ENCODE data around the gene TSTD1. TPM values are rescaled to one million over a fixed set of nuclear protein-coding genes. Genes with fewer than 3 reads are reported as not detected.

Gene TSTD1
- total RNA-seq, 1 donor from 2014 or later = 9.5 TPM

DNA sequence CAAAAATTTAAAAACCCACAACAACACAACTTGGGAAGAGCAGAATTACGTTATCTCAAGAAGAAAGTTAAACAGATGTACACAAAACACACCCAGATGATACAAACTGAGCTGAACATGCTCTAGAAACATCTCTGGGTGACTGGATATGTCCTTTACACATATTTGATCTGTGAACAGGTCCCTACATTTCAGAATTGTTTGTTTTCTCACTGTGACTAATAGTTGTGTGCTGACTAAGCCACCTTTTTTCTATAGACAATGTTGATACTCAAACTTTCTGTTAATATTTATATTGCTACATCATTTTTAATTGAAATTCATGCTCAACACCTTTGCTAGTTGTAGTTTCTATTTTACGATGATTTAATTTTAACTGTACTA is 16.8 kb downstream of the TSTD1 start:
- H3K27me3 Mint-ChIP-seq (ENCODE audit: low read depth, unreplicated experiment) = no peaks in the 10 kb centered on the region
- H3K36me3 Mint-ChIP-seq (ENCODE audit: low read depth, unreplicated experiment) = no peaks in the 10 kb centered on the region
- peak overlapping the region; percentile 19 for H3K27ac Mint-ChIP-seq (ENCODE audit: unreplicated experiment)
- H3K4me1 Mint-ChIP-seq (ENCODE audit: low read depth, unreplicated experiment) = peaks cover 27% of the 10 kb centered on the region
- H3K9me3 Mint-ChIP-seq (ENCODE audit: unreplicated experiment) = no peaks in the 10 kb centered on the region
- Histone ChIP-seq H4K20me1 (ENCODE audit: insufficient read depth, low read length) (no peaks in the 10 kb centered on the region), H3K9ac (ENCODE audit: low read length) (no peak overlapping the region), H3K4me1 (ENCODE audit: insufficient read depth, low read length) (peaks cover 12% of the 10 kb centered on the region), H3K27me3 (ENCODE audit: insufficient read depth, low read length) (peaks cover 27% of the 10 kb centered on the region), H3K27ac (ENCODE audit: low read depth, low read length) (no peak overlapping the region), H3K36me3 (ENCODE audit: insufficient read depth, low read length) (no peaks in the 10 kb centered on the region), H2AFZ (ENCODE audit: low read depth, low read length) (no peak overlapping the region), H3K4me2 (ENCODE audit: low read length) (peak overlapping the region; percentile 97), H3K79me2 (ENCODE audit: insufficient read depth, low read length) (no peaks in the 10 kb centered on the region), H3K9me3 (ENCODE audit: insufficient read depth, low read depth, low read length) (no peaks in the 10 kb centered on the region), H3K4me3 (ENCODE audit: insufficient read depth, low read depth, low read length) (no peak overlapping the region)
- TF ChIP-seq CTCF (IDR thresholded peaks at IDR 0.05; ENCODE audit: insufficient read depth, low read depth, low read length) = no peak
- no peak for TF ChIP-seq EZH2 (IDR thresholded peaks at IDR 0.05; ENCODE audit: insufficient read depth, low read length)
- DNase-seq (ENCODE audit: low read depth) (no peak), FAIRE-seq (no peak)
- H3K4me3 Mint-ChIP-seq (ENCODE audit: unreplicated experiment) = peak overlapping the region; percentile 88

- H3K4me1 ChIP-seq (ENCODE audit: insufficient read depth, low read length) = peaks cover 12% of the 10 kb centered on the region
- Mint-ChIP-seq H3K9me3 (ENCODE audit: unreplicated experiment) (no peaks in the 10 kb centered on the region), H3K27me3 (ENCODE audit: low read depth, unreplicated experiment) (no peaks in the 10 kb centered on the region), H3K36me3 (ENCODE audit: low read depth, unreplicated experiment) (peaks cover 2% of the 10 kb centered on the region), H3K4me1 (ENCODE audit: low read depth, unreplicated experiment) (peaks cover 31% of the 10 kb centered on the region), H3K27ac (ENCODE audit: unreplicated experiment) (peak overlapping the region; percentile 64), H3K4me3 (ENCODE audit: unreplicated experiment) (peak overlapping the region; percentile 88)
- FAIRE-seq (no peak), DNase-seq (ENCODE audit: low read depth) (peak; percentile 39)
- peak overlapping the region; percentile 75 for H3K4me3 ChIP-seq (ENCODE audit: insufficient read depth, low read depth, low read length)
- H3K36me3 ChIP-seq (ENCODE audit: insufficient read depth, low read length) = no peaks in the 10 kb centered on the region
- no peaks in the 10 kb centered on the region for H3K9me3 ChIP-seq (ENCODE audit: insufficient read depth, low read depth, low read length)
- H3K27ac ChIP-seq (ENCODE audit: low read depth, low read length) = no peak overlapping the region
- peak overlapping the region; percentile 88 for H2AFZ ChIP-seq (ENCODE audit: low read depth, low read length)
- H3K27me3 ChIP-seq (ENCODE audit: insufficient read depth, low read length) = peaks cover 27% of the 10 kb centered on the region
- TF ChIP-seq EZH2 (IDR thresholded peaks at IDR 0.05; ENCODE audit: insufficient read depth, low read length) (no peak), CTCF (IDR thresholded peaks at IDR 0.05; ENCODE audit: insufficient read depth, low read depth, low read length) (no peak)
- H3K79me2 ChIP-seq (ENCODE audit: insufficient read depth, low read length) = no peaks in the 10 kb centered on the region
- H3K9ac ChIP-seq (ENCODE audit: low read length) = peak overlapping the region; percentile 54
- no peaks in the 10 kb centered on the region for H4K20me1 ChIP-seq (ENCODE audit: insufficient read depth, low read length)
- peak overlapping the region; percentile 97 for H3K4me2 ChIP-seq (ENCODE audit: low read length)
Measured at GRCh38 chr1:161021165-161021969, 17.4 kb downstream of the TSTD1 start.
